Measurements from ENCODE around the gene POFUT1. TPM values are rescaled to one million over a fixed set of nuclear protein-coding genes. Genes with fewer than 3 reads are reported as not detected.

POFUT1 gene
- total RNA-seq, 1 donor from 2014 or later = 55.2 TPM

- peak; percentile 91 for DNase-seq (ENCODE audit: low spot score)
Measured at GRCh38 chr20:32277361-32278198, 69.9 kb downstream of the POFUT1 start, which contains the start of gene KIF3B. Gene KIF3B, plus strand, starts transcription at chr20:32277651. Its CDS starts 32,127 bp downstream, at chr20:32309778.

- no peak for DNase-seq (ENCODE audit: low spot score)
Measured at GRCh38 chr20:32278199-32278643, 70.5 kb downstream of the POFUT1 start.

GRCh38 chr20:32281711-32282110 is 74.0 kb downstream of the POFUT1 start:
- no peak for DNase-seq (ENCODE audit: low spot score)

GRCh38 chr20:32282461-32282860 is 74.8 kb downstream of the POFUT1 start:
- no peak for DNase-seq (ENCODE audit: low spot score)

GRCh38 chr20:32285082-32285620 is 77.5 kb downstream of the POFUT1 start:
- DNase-seq (ENCODE audit: low spot score) = no peak

- no peak for DNase-seq (ENCODE audit: low spot score)
Measured at GRCh38 chr20:32285621-32286371, 78.1 kb downstream of the POFUT1 start.

- no peak for DNase-seq (ENCODE audit: low spot score)
Measured at GRCh38 chr20:32287231-32287638, 79.6 kb downstream of the POFUT1 start.

Other genes with a start within 250 kb of the POFUT1 start
- 0.05 TPM for gene XKR7, start 239.7 kb upstream of the POFUT1 start, total RNA-seq
- 8.2 TPM for gene CCM2L, start 197.4 kb upstream of the POFUT1 start, total RNA-seq
- gene HCK, start 155.6 kb upstream of the POFUT1 start, total RNA-seq = 6.1 TPM
- gene TM9SF4, start 98.2 kb upstream of the POFUT1 start, total RNA-seq = 69.4 TPM
- 17.4 TPM for gene PLAGL2, start 137 bp upstream of the POFUT1 start, total RNA-seq
- gene KIF3B, start 69.8 kb downstream of the POFUT1 start, total RNA-seq = 35.4 TPM
- 69.5 TPM for gene ASXL1, start 150.5 kb downstream of the POFUT1 start, total RNA-seq

All from ureter (tissue), 1 donor.